Adrenal gland (tissue), 5 donors: ENCODE measurements around the gene INPP4B.

ENCODE experiments used
- CTCF ChIP-seq, 6 experiments: fragments of 450-650 bp in 4 of 6; fragments of 200-600 bp in 2 of 6; sonication (generic) in 1 of 6; IDR thresholded peaks; 1 replicate in 5 of 6; 2 replicates in 1 of 6; pipeline versions ENCODE4 v1.5.1 to v1.8.0; 2016 to 2021; ENCODE audit warnings: antibody characterized with exemption in 6 of 6, mild to moderate bottlenecking in 2 of 6, moderate library complexity in 1 of 6
- POLR2A ChIP-seq, 2 donors: fragments of 450-650 bp; IDR thresholded peaks; one replicate each; pipeline ENCODE4 v1.6.1; 2017; ENCODE audit warnings: antibody characterized with exemption in 2 of 2, mild to moderate bottlenecking in 2 of 2, moderate library complexity in 1 of 2
- donor health status: DM: no; HTN: no; CAD: no.

DNA sequence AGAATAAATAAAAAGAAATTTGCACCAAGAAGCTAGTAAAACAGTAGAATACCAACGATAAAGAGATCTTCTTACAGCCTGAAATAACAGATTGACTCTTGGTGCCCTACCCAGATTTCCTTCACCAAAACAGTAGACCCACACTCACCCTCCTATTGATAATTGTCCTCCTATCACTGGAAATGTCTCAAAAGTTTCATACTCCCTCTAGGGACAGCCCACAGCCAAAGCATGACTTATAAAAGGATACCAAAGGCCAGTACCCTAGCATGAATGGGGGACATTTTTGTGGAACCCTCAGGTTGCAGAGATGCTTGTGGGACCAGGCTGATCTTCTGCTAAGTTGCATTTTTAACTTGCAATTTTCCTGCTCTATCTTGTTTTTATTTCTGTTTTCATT is 104.1 kb downstream of the INPP4B start:
- TF ChIP-seq CTCF (IDR thresholded peaks at IDR 0.05) = no peak
- no peak for TF ChIP-seq POLR2A (IDR thresholded peaks at IDR 0.05)
